ENCODE data around the gene CCDC74A. TPM values are rescaled to one million over a fixed set of nuclear protein-coding genes. Genes with fewer than 3 reads are reported as not detected.
"Not testable (repeated sequence)": the region's sequence is repeated elsewhere in the genome, so short reads cannot be mapped to it uniquely, and the experiment has no call there.

CCDC74A gene
- total RNA-seq, 1 experiment from 2014 or later: 6.5 TPM

GRCh38 chr2:131521961-131522781 lies 5.5 kb upstream of the CCDC74A start:
- no TSS peak for BruUV-seq (replicated peaks)
- no peak for ATAC-seq
- ChIA-PET CTCF (no interaction called here), POLR2A (ENCODE audit: unreplicated experiment) (no interaction called here)
- Histone ChIP-seq H4K20me1 (ENCODE audit: low read length) (no peaks in the 10 kb centered on the region), H3K4me1 (ENCODE audit: insufficient read depth, low read length) (no peaks in the 10 kb centered on the region), H2AFZ (ENCODE audit: low read length) (no peak overlapping the region), H3K4me3 (ENCODE audit: low read length) (no peak overlapping the region), H3K9me2 (replicated peaks; ENCODE audit: low read length) (no peaks in the 10 kb centered on the region), H3K9me3 (ENCODE audit: low read length) (no peaks in the 10 kb centered on the region), H3F3A (ENCODE audit: low read length, unreplicated experiment) (no peaks in the 10 kb centered on the region), H3K27ac (ENCODE audit: low read length) (no peak overlapping the region), H3K36me3 (ENCODE audit: low read depth, low read length) (no peaks in the 10 kb centered on the region), H3K79me2 (ENCODE audit: low read length) (no peaks in the 10 kb centered on the region), H3K9ac (ENCODE audit: low read length) (no peak overlapping the region), H3K27me3 (ENCODE audit: low read length) (no peaks in the 10 kb centered on the region), H3K4me2 (ENCODE audit: low read length) (no peak overlapping the region)
- no peak for DNase-seq
- intact Hi-C loops (cut with micrococcal nuclease): no loop called here
- TF ChIP-seq EZH2phosphoT487 (IDR thresholded peaks at IDR 0.05; ENCODE audit: borderline replicate concordance, low read length): no peak
- TF ChIP-seq EZH2 (IDR thresholded peaks at IDR 0.05; ENCODE audit: low read length, unreplicated experiment): no peak
- no peak for TF ChIP-seq CTCF (conservative IDR thresholded peaks at IDR 0.05; ENCODE audit: low read depth, low read length)

GRCh38 chr2:131525256-131525655 lies 2.4 kb upstream of the CCDC74A start:
- H3K4me1 ChIP-seq (ENCODE audit: insufficient read depth, low read length); H3K27me3 ChIP-seq (ENCODE audit: low read length); H4K20me1 ChIP-seq (ENCODE audit: low read length); DNase-seq; POLR2A ChIA-PET (ENCODE audit: unreplicated experiment); H3K9ac ChIP-seq (ENCODE audit: low read length); H3K36me3 ChIP-seq (ENCODE audit: low read depth, low read length); CTCF ChIA-PET; H3F3A ChIP-seq (ENCODE audit: low read length, unreplicated experiment); H3K27ac ChIP-seq (ENCODE audit: low read length); BruUV-seq (replicated peaks); ATAC-seq; H2AFZ ChIP-seq (ENCODE audit: low read length); H3K79me2 ChIP-seq (ENCODE audit: low read length); H3K4me2 ChIP-seq (ENCODE audit: low read length); H3K4me3 ChIP-seq (ENCODE audit: low read length); H3K9me2 ChIP-seq (replicated peaks; ENCODE audit: low read length); H3K9me3 ChIP-seq (ENCODE audit: low read length): not testable (repeated sequence)
- intact Hi-C loops (cut with micrococcal nuclease): loop anchor here (5.0 kb wide), 1 partner anchor 33 kb away; the partner anchor contains the start of gene MZT2A

- intact Hi-C loops (cut with micrococcal nuclease): loop anchor here (5.0 kb wide), 1 partner anchor 37 kb away; the partner anchor contains the start of gene MZT2A
- H3K27ac ChIP-seq (ENCODE audit: low read length); H3K9me3 ChIP-seq (ENCODE audit: low read length); H3K27me3 ChIP-seq (ENCODE audit: low read length); CTCF ChIA-PET; H3F3A ChIP-seq (ENCODE audit: low read length, unreplicated experiment); H3K9ac ChIP-seq (ENCODE audit: low read length); H4K20me1 ChIP-seq (ENCODE audit: low read length); H3K4me1 ChIP-seq (ENCODE audit: insufficient read depth, low read length); H3K4me3 ChIP-seq (ENCODE audit: low read length); H3K9me2 ChIP-seq (replicated peaks; ENCODE audit: low read length); H3K4me2 ChIP-seq (ENCODE audit: low read length); H3K79me2 ChIP-seq (ENCODE audit: low read length); POLR2A ChIA-PET (ENCODE audit: unreplicated experiment); BruUV-seq (replicated peaks); ATAC-seq; DNase-seq; H3K36me3 ChIP-seq (ENCODE audit: low read depth, low read length); H2AFZ ChIP-seq (ENCODE audit: low read length): not testable (repeated sequence)
Observed at GRCh38 chr2:131528981-131529863, 1.5 kb downstream of the CCDC74A start.

- BruUV-seq (replicated peaks); POLR2A ChIA-PET (ENCODE audit: unreplicated experiment); DNase-seq; H3K36me3 ChIP-seq (ENCODE audit: low read depth, low read length); H3K4me1 ChIP-seq (ENCODE audit: insufficient read depth, low read length); ATAC-seq; H3F3A ChIP-seq (ENCODE audit: low read length, unreplicated experiment); H3K79me2 ChIP-seq (ENCODE audit: low read length); H4K20me1 ChIP-seq (ENCODE audit: low read length); CTCF ChIA-PET; H3K9me2 ChIP-seq (replicated peaks; ENCODE audit: low read length); H3K9me3 ChIP-seq (ENCODE audit: low read length); H3K27ac ChIP-seq (ENCODE audit: low read length); H2AFZ ChIP-seq (ENCODE audit: low read length); H3K9ac ChIP-seq (ENCODE audit: low read length); H3K4me3 ChIP-seq (ENCODE audit: low read length); H3K4me2 ChIP-seq (ENCODE audit: low read length); H3K27me3 ChIP-seq (ENCODE audit: low read length): not testable (repeated sequence)
- intact Hi-C loops (cut with micrococcal nuclease): loop anchor here (5.0 kb wide), 1 partner anchor 38 kb away; the partner anchor contains the start of gene MZT2A
Observed at GRCh38 chr2:131529864-131530445, 2.3 kb downstream of the CCDC74A start.

- H3K4me1 ChIP-seq (ENCODE audit: insufficient read depth, low read length); BruUV-seq (replicated peaks); H3F3A ChIP-seq (ENCODE audit: low read length, unreplicated experiment); POLR2A ChIA-PET (ENCODE audit: unreplicated experiment); ATAC-seq; H3K9me2 ChIP-seq (replicated peaks; ENCODE audit: low read length); H3K4me2 ChIP-seq (ENCODE audit: low read length); H3K27me3 ChIP-seq (ENCODE audit: low read length); H2AFZ ChIP-seq (ENCODE audit: low read length); H3K36me3 ChIP-seq (ENCODE audit: low read depth, low read length); H3K9me3 ChIP-seq (ENCODE audit: low read length); H3K4me3 ChIP-seq (ENCODE audit: low read length); H3K79me2 ChIP-seq (ENCODE audit: low read length); DNase-seq; CTCF ChIA-PET; H4K20me1 ChIP-seq (ENCODE audit: low read length); intact Hi-C loops (cut with micrococcal nuclease); H3K9ac ChIP-seq (ENCODE audit: low read length); H3K27ac ChIP-seq (ENCODE audit: low read length): not testable (repeated sequence)
Observed at GRCh38 chr2:131530626-131531344, 3.1 kb downstream of the CCDC74A start.

All from PC-3 (cell line).